NB4 (cell line): ENCODE data around the gene LRRC4.

ENCODE experiments used
- CTCF ChIP-seq: IDR thresholded peaks from one replicate; pipeline ENCODE4 v1.5.1; 2012; ENCODE audit warnings: low read depth, low read length
- MAX ChIP-seq: IDR thresholded peaks from 2 replicates; pipeline ENCODE4 v1.6.1; 2011; ENCODE audit warnings: low read depth, low read length

- TF ChIP-seq CTCF = no peak
- TF ChIP-seq MAX = no peak
Measured at GRCh38 chr7:128073671-128074310, 42.6 kb upstream of the LRRC4 start.
